GM19043 (cell line): ENCODE results near the gene KCTD19.

ENCODE experiments used
- ATAC-seq: cut with Tn5 transposase; IDR thresholded peaks from one replicate; pipeline ENCODE4 v1.9.1; 2021; ENCODE audit warnings: low read depth; ENCODE audit not compliant: unreplicated experiment

The KCTD19 gene

DNA sequence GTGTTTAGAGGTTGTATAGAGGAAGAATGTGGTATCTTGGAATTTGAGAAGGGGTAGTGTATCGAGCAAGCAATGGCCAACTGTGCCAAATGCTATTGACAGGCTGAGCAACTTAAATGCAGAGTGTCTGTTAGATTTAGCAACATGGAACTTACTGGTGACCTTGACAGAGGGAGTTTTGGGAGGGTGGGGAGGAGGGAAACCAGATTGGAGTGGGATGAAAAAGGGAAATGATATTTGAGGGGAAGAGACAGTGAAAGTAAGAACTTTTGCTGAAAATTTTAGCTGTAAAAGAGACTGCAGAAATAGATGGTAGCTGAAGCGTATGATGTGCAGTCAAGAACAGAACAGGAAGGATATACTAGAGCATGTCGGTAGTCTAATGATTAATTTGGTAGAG is 1.2 kb upstream of the KCTD19 start:
- no peak for ATAC-seq

DNA sequence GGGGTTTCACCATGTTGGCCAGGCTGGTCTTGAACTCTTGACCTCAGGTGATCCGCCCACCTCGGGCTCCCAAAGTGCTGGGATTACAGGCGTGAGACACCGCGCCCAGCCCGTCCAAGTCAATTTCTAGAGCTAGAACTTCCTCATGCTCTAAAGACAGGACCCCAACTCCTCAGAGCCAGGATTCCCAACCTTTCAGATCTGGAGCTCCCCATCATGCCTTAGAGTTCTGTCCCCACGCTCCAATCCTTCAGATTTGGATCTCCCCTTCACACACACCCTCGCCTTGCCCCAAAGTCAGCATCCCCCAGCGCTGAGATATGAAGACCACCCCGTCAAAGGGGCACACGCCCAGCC is 448 bp downstream of the KCTD19 start:
- no peak for ATAC-seq

DNA sequence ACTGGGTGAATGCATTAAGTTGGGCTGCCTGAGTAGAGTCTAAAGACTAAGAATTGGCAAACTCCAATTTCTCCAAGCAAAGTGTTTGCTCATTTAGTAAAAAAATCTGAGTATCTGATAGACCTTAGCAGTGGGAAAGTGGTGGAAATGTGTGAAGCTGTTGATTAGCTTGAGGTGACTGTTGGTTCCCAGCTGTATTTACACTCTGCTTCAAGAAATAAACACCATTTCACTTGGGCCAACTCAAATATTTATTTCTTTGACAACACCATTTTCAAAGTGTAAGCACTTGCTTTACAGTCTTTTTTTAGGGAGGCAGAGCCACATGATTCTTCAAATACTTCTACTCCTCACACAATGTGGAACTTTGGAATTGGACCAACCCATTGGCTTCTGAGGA is 8.7 kb downstream of the KCTD19 start:
- ATAC-seq, result no peak

DNA sequence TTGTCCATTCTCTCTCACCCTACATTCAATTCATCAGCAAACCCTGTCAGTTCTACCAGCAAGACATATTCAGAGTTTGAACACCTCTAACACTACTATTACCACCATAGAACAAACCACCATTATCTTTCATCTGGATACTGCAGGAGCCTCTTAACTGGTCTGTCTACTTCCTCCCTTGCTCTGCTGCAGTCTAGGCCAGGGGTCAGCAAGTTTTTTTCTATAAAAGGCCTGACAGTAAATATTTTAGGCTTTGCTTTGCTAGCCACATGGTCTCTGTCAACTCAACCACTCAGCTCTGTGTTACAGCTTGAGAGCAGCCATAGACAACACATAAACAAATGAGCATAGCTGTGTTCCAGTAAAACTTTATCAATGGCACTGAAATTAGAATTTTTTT is 13.8 kb downstream of the KCTD19 start:
- no peak for ATAC-seq

DNA sequence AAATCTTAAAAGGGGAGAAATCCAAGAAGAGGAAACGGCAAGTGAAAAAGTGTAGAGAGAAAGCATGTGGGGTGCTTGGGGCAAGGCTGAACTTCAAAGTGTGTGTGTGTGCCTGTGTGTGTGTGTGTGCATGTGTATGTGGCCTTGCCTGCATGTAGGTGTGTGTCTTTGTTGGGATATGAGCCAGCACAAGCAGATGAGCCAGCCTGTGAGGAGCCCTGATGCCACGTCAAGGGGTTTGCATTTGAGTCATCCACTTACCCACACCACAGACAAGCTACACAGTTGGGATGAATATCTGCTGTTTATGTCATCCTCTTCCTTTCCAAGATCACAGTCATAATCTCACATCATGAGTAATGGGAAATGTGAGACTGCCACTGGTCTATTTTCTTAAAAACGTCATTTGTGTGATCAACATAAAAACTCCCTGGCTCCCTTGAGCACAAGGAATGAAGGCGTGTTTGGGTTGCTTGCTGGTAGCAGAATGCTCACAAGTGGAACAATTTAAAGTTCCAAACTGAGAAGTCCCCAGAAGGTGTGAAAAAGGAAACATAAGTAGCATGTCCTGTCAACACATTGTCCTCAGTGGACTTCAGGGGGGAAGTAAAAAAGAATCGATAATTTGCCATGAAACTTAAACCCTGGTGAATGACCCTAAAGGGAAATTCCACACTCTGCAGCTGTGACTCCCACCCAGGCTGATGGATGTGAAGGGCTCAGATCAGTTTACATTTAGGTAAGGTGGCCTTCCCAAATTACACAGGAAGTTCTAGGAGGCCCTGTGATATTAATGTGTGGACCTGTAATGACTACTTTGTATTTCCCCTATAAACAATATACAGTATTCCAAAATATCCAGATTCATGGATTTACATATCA is 14.7 kb downstream of the KCTD19 start:
- peak; percentile 57 for ATAC-seq

DNA sequence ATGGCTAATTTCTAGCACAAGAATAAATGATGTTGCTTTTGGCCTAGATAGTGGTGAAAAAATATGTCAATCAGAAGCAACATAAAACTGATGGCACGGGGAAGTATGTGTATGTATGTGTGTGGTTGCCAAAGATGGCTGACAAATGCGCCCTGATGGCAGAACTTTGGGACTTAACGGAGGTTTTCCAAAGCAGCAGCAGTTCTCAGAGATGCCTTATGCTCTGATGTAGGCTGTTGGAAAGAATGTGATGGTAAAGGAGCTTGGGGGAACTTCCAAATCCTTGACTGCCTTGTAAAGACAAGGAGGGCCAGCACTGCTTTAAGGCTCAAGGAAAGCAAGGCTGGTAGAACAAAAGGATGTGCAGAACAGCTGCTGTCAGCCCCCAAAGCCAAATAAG is 16.0 kb downstream of the KCTD19 start:
- ATAC-seq, result no peak

DNA sequence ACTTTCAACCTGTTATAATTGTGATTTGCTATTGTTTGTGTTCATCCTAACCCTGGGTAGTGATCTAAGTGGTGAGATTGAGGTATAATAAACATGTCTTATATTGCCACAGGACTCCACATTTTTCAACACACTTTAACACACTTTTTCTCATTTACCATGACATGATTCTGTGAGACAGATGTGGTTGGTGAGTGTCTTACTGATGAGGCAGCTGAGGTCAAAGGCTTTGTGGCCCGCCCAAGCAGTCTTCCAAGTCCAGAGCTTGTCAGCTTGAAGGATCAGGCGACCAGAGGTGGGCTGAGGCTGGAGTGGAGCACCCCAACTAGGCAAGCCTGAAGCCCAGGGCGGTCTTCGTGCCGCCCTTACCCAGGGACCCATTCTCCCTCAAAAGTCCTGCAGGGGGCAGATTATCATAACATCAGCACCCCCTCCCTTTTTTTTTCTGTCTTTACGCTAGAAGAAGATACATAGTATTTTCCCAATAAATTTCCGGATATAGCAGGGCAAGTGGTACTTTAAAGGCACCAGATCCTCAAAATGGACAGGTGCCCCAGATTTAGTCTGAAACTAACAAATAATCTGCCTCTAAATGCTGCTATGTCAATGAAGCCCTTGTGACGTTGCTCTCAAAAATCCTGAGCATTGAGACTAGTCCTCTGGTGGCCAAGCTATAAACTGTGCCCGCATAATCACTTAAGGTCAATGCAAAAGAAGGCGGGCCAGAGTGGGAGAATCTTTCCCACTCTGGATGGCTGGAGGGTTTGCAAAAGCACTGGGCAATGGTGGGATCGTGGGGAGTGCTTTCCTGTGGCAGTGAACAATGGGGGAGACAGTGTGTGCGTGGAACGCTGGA is 21.1 kb downstream of the KCTD19 start:
- ATAC-seq, result no peak

DNA sequence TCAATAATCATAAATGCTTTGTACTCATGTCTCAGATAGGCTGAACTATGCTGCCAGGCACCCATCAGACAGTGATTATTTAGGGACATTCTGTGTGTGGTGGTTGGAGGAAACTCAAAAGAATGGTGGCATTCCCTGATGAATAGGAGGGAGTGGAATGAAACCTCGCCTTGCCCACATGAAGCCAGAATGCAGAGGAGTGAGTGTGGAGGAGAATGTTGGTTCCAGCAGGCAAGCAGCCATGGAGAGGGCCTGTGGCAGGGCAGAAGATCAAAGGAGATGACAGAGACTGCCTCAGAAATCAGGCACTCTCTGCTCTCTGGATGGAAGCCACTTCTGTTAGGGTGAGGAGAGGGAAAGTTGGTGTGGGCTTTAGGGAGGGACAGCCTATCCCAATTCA is 22.5 kb downstream of the KCTD19 start:
- no peak for ATAC-seq

DNA sequence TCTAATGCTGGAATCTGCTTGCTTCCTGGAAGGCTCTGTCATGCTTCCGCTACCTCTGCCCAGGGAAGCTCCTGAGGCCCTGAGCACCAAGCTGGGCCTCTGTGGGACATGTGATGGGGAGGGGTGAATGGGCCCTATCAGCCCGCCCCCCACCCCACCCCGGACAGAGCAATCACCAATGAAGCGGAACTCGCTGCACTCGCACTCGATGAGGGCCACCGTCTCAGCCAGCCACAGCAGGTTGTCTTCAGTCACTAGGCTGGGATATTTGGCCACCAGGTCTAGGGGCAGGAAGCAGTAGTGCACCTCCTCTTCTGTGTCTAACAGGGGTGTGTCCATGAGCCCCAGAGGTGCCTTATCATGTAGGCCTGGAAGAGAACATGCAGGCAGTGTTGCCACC is 23.6 kb downstream of the KCTD19 start:
- ATAC-seq, result no peak

DNA sequence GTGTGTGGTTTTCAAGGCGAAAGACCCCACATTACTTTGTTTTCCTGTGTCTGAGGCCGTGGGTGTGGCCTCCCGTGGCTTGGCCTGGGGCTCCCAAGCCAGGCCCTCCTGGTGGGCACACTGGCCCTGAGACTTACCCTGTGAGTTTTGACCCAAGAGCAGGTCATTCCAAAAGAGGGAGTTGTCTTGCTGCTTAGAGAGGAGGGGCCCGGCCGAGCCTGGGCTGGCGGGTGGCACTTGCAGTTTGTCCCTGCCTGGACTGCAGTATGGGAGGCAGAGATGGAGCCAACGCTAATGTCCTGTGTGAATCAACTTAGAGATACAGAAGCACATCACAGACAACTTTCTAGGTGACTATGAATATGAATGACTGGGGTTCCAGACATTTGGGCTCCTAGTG is 24.5 kb downstream of the KCTD19 start:
- ATAC-seq, result no peak

DNA sequence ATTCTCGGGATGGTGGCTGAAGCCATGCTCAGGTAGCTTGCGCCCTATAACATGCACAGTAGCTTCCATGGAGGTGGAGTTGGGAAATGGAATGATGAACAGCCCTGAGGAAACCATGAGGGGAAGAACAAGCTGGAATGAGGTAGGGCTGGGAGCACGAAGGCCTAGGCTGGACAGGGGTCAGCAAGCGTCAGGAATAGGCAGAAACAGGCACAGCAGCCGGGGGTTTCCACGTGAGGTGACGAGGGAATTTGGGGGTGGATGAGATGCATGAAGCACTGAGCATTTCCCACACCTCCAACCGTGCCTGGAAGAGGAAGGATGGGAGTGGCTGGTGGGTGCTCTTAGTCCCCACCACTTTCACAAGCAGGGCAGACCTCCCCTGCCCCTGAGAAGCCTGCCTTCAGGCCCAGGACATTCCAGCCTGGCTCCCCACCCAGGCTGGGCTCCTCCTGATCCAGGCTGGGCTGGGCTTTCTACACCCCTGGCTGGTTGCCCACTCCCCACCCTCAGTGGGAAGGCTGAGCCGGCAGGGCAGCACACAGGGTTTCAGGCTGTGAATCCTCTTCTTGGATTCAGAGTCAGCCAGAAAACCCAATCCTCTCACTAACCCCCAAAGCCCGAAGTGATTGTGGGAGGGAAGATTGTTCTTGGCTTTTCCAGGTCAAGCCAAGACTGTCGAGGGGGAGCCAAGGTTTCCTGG is 25.3 kb downstream of the KCTD19 start:
- no peak for ATAC-seq

DNA sequence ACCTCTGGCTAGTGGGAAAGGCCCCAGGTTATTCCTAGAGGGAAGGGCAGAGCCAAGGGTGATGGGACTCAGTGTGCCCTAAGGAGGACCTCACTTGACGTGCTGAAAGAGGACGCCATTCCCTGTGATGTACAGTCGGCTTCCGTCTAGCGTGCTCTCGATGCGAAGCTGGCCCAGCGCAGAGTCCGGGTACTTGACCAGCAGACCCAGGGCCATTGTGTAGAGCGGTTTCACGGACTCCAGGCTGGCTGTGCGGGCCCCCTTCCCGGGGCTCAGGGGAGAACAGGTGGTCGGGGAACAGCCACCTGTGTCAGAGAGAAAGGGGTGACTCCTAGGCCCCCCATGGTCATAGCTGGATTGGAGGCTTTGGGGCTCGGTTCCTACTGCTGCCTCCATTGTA is 27.3 kb downstream of the KCTD19 start:
- no peak for ATAC-seq

DNA sequence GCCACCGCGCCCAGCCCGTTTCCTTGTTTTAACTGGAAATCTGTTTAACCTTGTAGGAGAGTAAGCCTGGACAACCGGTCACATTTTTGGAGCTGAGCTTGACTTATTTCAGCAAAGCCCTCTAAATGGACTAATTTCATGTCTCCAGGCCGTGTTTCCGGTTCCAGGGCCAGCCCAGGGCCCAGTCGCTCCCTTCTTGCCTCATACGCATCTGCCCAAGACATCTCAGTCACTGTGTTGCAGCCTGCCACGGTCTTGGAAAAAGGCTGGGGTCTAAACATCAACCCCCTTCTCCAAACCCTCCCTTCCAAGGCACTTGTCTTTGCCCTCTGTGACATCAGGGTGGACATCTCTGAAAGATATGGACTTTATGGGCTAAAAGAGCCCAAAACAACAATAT is 28.3 kb downstream of the KCTD19 start:
- ATAC-seq, result no peak

DNA sequence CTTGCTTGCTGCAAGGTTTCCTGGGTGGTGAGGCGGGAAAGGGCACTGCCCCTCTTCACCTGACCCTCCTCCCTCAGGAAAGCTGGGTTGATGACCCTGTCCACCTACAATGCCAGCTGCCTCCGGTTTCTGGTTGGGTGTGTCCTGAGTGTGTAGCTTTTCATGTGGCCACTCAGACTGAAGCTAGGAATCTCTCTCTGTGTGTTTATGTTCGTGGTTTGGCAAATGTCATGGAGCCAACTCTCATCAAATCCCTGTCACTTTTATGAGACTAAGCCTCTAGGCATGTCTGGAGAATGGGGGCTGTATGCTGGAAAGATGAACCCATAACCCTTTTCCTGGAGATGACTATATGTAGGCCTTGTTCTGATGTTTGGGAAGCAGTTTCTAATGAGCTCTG is 30.1 kb downstream of the KCTD19 start:
- no peak for ATAC-seq

DNA sequence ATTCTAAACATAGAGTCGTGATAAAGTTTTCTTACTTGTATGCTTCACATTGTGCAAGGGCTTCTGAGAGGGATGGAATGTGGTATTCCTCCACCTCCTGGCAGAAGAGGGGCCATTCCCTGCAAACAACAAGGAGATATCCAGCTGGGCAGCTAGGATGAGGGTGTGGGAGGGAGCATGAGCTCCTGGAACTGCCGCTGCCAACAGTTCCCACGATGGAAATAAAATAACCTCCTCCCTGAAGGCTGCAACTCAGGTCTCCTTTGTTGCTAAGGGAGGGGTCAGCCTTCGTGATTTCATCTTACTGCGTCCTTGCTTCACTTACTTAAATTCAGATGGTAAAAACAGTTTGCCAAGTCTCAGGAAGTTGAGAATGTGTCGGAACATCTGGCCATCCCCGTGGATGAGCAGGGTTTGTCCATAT is 31.6 kb downstream of the KCTD19 start:
- ATAC-seq, result no peak

DNA sequence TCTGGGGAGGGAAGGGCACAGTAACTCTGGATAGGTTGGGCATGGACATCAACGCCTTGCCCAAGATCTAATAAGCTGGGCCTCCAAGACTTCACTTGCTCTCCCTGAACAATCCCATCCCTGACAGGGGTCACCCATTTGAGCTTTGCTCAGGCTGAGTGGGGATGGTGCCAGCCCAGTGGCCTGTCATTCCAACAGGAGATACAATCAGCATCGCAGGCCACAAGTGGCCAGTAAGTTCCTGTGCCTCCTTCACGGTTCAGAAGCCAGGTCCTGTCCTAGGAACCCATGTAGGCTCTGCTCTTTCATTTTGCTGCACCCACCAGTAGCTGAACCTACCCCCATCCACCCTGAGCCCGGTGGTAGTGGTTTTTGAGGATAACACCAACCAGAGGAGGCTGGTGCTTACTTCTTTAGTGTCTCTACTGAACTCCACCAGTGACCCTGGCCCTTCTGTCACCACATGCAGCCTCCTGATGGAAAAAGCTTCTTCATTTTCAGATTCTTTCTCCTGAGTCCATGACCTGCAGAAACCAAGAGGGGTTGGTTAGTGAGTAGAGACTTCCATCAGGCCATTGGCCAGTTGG is 32.3 kb downstream of the KCTD19 start:
- no peak for ATAC-seq

DNA sequence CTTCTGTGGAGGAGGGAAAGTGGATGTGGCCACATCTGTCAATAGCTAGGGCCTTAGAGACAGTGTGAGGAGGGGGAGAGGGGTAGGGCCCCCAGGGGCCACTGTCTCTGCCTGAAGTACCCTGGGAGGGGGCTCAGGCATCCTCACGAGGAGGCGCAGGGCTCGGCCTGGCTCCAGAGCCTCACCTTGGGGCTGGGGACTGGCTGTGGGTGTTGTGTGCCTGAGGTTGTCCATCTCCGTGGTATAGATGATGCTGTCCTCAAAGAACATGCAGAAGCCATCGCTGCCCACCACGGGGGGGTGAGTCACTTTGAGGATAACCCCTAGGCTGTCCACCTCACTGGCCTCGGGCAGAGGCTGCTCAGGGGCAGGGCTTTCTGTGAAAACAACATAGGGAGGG is 35.1 kb downstream of the KCTD19 start:
- ATAC-seq, result no peak

DNA sequence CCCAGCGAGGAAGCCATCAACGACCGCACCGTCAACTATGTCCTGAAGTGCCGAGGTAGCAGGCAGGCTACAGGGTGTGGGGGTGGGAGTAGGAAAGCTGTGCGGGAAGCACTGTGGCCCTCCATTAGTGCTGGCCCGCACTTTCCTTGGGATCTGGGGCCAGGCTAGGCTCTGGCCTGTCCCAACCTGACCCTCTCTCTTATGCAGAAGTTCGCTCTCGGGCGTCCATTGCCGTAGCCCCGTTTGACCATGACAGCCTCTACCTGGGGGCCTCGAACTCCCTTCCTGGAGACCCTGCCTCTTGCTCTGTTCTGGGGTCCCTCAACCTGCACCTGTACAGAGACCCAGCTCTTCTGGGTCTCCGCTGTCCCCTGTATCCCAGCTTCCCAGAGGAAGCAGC is 38.6 kb downstream of the KCTD19 start:
- no peak for ATAC-seq

DNA sequence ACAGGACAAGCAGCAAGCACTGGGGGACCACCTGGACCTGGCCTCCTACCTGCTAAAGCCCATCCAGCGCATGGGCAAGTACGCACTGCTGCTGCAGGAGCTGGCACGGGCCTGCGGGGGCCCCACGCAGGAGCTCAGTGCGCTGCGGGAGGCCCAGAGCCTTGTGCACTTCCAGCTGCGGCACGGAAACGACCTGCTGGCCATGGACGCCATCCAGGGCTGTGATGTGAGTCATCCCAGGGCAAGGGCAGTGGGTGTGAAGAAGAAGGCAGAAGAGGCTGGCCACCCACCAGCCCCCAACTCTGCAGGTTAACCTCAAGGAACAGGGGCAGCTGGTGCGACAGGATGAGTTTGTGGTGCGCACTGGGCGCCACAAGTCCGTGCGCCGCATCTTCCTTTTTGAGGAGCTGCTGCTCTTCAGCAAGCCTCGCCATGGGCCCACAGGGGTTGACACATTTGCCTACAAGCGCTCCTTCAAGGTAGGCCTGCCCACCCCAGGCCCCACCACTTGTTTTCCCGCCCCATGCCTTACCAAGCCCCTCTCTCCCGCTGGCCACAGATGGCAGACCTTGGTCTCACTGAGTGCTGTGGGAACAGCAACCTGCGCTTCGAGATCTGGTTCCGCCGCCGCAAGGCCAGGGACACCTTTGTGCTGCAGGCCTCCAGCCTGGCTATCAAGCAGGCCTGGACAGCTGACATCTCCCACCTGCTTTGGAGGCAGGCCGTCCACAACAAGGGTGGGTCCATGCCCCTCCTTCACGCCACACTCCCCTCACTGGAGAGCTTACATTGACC is 39.9 kb downstream of the KCTD19 start:
- ATAC-seq, result no peak
